DND-41 (cell line): ENCODE measurements around the gene C2CD3.

ENCODE experiments used
- EZH2 ChIP-seq: IDR thresholded peaks from 3 replicates; pipeline ENCODE4 v1.6.1; 2012; ENCODE audit warnings: borderline replicate concordance, low read depth, mild to moderate bottlenecking, moderate library complexity, low read length, inconsistent platforms; ENCODE audit not compliant: severe bottlenecking
- TF ChIP-seq, protein P1 (sequence below): IDR thresholded peaks from 2 replicates; pipeline ENCODE4 v1.5.1; 2012; ENCODE audit warnings: borderline replicate concordance, low read length, moderate library complexity, mild to moderate bottlenecking; ENCODE audit not compliant: poor library complexity, severe bottlenecking; ENCODE audit errors: extremely low read depth

GRCh38 chr11:73981051-73981805 lies 189.6 kb downstream of the C2CD3 start:
- TF ChIP-seq, protein P1, sequence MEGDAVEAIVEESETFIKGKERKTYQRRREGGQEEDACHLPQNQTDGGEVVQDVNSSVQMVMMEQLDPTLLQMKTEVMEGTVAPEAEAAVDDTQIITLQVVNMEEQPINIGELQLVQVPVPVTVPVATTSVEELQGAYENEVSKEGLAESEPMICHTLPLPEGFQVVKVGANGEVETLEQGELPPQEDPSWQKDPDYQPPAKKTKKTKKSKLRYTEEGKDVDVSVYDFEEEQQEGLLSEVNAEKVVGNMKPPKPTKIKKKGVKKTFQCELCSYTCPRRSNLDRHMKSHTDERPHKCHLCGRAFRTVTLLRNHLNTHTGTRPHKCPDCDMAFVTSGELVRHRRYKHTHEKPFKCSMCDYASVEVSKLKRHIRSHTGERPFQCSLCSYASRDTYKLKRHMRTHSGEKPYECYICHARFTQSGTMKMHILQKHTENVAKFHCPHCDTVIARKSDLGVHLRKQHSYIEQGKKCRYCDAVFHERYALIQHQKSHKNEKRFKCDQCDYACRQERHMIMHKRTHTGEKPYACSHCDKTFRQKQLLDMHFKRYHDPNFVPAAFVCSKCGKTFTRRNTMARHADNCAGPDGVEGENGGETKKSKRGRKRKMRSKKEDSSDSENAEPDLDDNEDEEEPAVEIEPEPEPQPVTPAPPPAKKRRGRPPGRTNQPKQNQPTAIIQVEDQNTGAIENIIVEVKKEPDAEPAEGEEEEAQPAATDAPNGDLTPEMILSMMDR: no peak
- no peak for TF ChIP-seq EZH2
